PC-9 (cell line): ENCODE measurements around the gene IRF9.

Source experiments
- CTCF ChIP-seq: fragments of 200-600 bp; sonication (generic); conservative IDR thresholded peaks from 2 replicates; pipeline ENCODE4 v1.6.1; 2017; ENCODE audit warnings: mixed run types, antibody characterized with exemption, mild to moderate bottlenecking, moderate library complexity
- EZH2 ChIP-seq: fragments of 200-600 bp; sonication (generic); IDR thresholded peaks from 2 replicates; pipeline ENCODE4 v1.8.0; 2017; ENCODE audit warnings: antibody characterized with exemption, low read depth

DNA sequence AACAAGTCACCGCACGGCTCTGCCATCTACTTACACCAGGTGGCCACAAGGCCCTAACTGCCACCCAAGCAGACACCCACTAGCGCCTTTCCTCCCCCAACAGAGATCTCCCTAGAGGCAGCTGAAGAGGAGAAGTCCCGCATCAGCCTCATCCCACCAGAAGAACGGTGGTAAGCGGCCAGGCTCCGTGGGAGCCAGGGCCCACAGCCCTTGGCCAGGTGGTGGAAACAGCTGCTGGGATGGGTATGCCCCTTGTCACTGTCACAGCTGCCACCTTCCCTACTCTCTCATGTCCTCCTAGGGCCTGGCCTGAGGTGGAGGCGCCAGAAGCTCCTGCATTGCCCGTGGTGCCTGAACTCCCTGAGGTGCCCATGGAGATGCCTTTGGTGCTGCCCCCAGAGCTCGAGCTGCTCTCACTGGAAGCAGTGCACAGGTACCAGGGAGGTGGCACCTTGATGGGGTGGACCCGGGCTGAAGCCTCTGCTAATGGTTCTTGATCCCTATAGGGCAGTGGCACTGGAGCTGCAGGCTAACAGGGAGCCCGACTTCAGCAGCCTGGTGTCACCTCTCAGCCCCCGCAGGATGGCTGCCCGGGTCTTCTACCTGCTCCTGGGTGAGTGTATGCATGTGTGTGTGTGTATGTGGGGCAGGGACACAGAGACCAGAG, 18.4 kb downstream of the IRF9 start:
- no peak for TF ChIP-seq CTCF
- no peak for TF ChIP-seq EZH2
